ENCODE measurements around the gene CARD6. TPM values are rescaled to one million over a fixed set of nuclear protein-coding genes. Genes with fewer than 3 reads are reported as not detected.

CARD6 gene
- total RNA-seq, 4 donors from 2014 or later = 4.1 to 20.6 (median 7.1) TPM

- no peaks in the 10 kb centered on the region for H3K27me3 ChIP-seq
- peak within 1 kb of the TSS; percentile 89 to 97 (median 94) for H3K27ac ChIP-seq
- no peaks in the 10 kb centered on the region for H3K9me3 ChIP-seq
- H3K36me3 ChIP-seq = no peaks in the 10 kb centered on the region
- peaks cover 0 to 20% (median 0%) of the 10 kb centered on the region in 4 donors for H3K4me1 ChIP-seq
- H3K4me3 ChIP-seq = peak within 1 kb of the TSS; percentile 83 to 99 (median 94)
- TF ChIP-seq CTCF (IDR thresholded peaks at IDR 0.05) (peak; percentile 41 to 82 (median 74)), POLR2A (IDR thresholded peaks at IDR 0.05) (peak; percentile 25 to 49)
- DNase-seq = peak; percentile 89 to 95 (median 92)
Observed at GRCh38 chr5:40798012-40798800, 43.0 kb upstream of the CARD6 start, which contains the start of gene PRKAA1. Gene PRKAA1 (minus strand): TSS chr5:40798374. CDS start chr5:40798189, 185 bp downstream.

DNA sequence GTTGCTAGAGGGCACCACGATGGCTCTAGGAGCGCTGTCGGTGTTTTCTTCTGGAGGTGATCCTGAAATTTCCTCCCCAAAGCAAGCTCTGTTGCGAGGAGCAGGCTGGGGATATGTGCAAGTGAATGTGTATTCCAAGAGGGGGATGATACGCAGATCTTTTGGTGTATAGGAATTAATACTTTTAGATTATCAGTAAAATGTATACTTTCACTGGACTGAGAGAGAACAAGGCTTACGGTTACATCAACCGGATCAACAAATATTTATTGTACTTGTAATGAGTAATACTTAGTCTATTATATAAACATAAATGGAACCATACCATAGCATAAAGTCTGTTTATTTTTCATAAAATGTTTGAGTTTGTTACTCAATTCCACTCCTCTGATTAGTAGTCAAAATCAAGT, 42.4 kb upstream of the CARD6 start:
- no peak for TF ChIP-seq CTCF (IDR thresholded peaks at IDR 0.05)
- no peak for TF ChIP-seq POLR2A (IDR thresholded peaks at IDR 0.05)
- DNase-seq = no peak
- peak overlapping the region; percentile 89 to 97 (median 94) for H3K27ac ChIP-seq
- no peaks in the 10 kb centered on the region for H3K36me3 ChIP-seq
- no peaks in the 10 kb centered on the region for H3K27me3 ChIP-seq
- H3K9me3 ChIP-seq = no peaks in the 10 kb centered on the region
- H3K4me1 ChIP-seq = peaks cover 0 to 20% (median 0%) of the 10 kb centered on the region in 4 donors
- peak overlapping the region; percentile 83 to 99 (median 94) for H3K4me3 ChIP-seq

DNA sequence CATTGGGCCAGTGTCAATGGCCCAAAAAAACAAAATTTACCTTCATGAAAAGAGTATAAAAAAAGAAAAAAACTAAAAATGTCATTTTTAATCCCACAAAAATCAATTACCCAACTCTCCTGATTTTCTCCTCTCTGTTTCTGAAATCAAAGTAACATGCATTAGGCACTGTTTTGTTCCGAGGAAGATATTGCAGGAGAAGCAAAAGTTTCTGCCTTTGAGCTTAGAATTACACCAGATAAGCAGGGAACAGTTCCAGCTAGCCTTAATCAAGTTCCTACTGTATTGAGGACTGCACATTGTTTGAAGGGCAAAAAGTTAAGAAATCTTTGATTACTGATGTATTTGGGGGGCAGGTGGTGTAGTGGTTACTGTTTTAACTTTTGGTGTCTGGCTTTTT, 41.9 kb upstream of the CARD6 start:
- H3K4me3 ChIP-seq = no peak overlapping the region

DNA sequence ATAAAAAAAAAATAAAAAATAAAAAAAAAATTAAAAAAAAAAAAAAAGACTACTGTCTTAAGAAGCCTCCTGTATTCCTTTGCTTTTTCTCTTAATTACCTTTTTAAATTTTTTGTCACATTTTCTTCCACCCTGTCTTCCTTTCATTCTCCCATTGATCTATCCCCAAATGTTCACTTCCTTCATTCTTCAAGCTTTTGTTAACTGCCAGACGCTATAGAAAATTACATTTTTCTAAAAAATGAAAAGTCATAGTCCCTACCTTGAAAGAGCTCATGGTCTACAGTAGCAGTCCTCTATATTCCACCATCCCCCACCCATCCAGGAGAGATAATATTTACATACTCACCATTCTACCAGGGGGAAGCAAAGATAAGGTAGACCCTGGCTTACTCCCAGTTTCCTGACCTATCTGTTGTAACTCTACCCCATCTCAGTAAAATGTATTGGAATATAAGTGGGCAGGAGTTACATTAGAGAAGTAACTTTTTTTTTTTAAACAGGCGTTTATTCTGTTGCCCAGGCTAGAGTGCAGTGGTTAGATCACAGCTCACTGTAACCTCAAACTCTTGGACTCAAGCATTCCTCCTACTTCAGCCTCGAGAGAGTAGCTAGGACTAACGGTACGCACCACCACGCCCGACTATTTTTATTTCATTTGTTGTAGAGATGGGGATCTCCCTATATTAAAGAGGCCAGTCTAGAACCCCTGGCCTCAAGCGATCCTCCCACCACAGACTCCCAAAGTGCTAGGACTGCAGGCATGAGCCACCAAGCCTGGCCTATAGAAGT, 39.2 kb upstream of the CARD6 start:
- H3K36me3 ChIP-seq = no peaks in the 10 kb centered on the region
- no peak for DNase-seq
- H3K27ac ChIP-seq = no peak overlapping the region
- H3K4me3 ChIP-seq = no peak overlapping the region
- peaks cover 0 to under 1% (median 0%) of the 10 kb centered on the region in 4 donors for H3K4me1 ChIP-seq
- no peaks in the 10 kb centered on the region for H3K9me3 ChIP-seq
- no peaks in the 10 kb centered on the region for H3K27me3 ChIP-seq
- no peak for TF ChIP-seq CTCF (IDR thresholded peaks at IDR 0.05)
- no peak for TF ChIP-seq POLR2A (IDR thresholded peaks at IDR 0.05)

More for the DNA sequence above, 41.9 kb upstream of the CARD6 start:
- no peaks in the 10 kb centered on the region for H3K9me3 ChIP-seq
- TF ChIP-seq CTCF (IDR thresholded peaks at IDR 0.05) (no peak), POLR2A (IDR thresholded peaks at IDR 0.05) (no peak)
- H3K4me1 ChIP-seq = peaks cover 0 to 20% (median 0%) of the 10 kb centered on the region in 4 donors
- no peak overlapping the region for H3K27ac ChIP-seq
- no peaks in the 10 kb centered on the region for H3K27me3 ChIP-seq
- no peak for DNase-seq
- H3K36me3 ChIP-seq = no peaks in the 10 kb centered on the region

- no peaks in the 10 kb centered on the region for H3K4me1 ChIP-seq
- DNase-seq = no peak
- H3K27ac ChIP-seq = no peak overlapping the region
- no peaks in the 10 kb centered on the region for H3K27me3 ChIP-seq
- no peak overlapping the region for H3K4me3 ChIP-seq
- no peak for TF ChIP-seq POLR2A (IDR thresholded peaks at IDR 0.05)
- TF ChIP-seq CTCF (IDR thresholded peaks at IDR 0.05) = no peak
- no peaks in the 10 kb centered on the region for H3K9me3 ChIP-seq
- no peaks in the 10 kb centered on the region for H3K36me3 ChIP-seq
Observed at GRCh38 chr5:40812125-40812524, 29.0 kb upstream of the CARD6 start.

Data from Peyer's patch (tissue), 4 donors.